Esophagus squamous epithelium (tissue), 4 donors: ENCODE data around the gene APBA2.

ENCODE experiments used
- POLR2A ChIP-seq, 4 donors: fragments of 450-650 bp; IDR thresholded peaks; one replicate each; pipeline ENCODE4 v1.6.1; 2017; ENCODE audit warnings: antibody characterized with exemption in 4 of 4, mild to moderate bottlenecking in 4 of 4, moderate library complexity in 3 of 4
- TF ChIP-seq, protein P1 (sequence below), 6 experiments: fragments of 450-650 bp in 4 of 6; fragments of 200-600 bp in 2 of 6; sonication (generic) in 2 of 6; IDR thresholded peaks; one replicate each; pipeline ENCODE4 v1.5.1; 2016 to 2019; ENCODE audit warnings: antibody characterized with exemption in 6 of 6, mild to moderate bottlenecking in 4 of 6, moderate library complexity in 4 of 6

DNA sequence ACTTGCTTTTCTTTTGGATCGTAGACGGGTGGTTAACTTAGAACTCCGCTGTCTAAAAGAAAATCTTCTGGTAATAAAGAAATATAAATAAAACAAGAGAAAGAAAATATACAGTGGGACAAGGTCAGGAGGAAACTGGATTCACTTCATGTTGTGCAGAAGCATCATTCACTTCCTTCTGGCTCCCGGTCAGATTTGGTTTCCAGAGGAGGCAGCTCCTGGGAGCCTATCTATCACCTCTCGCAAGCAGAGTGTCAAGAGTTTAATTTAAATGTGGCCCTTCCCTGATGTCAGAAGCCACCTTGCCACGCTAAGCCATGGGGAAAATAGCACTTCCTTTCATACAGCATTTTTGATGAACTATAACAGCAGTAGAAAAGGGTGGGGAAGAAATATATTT, 244.7 kb downstream of the APBA2 start:
- no peak for TF ChIP-seq POLR2A (IDR thresholded peaks at IDR 0.05)
- TF ChIP-seq, protein P1, sequence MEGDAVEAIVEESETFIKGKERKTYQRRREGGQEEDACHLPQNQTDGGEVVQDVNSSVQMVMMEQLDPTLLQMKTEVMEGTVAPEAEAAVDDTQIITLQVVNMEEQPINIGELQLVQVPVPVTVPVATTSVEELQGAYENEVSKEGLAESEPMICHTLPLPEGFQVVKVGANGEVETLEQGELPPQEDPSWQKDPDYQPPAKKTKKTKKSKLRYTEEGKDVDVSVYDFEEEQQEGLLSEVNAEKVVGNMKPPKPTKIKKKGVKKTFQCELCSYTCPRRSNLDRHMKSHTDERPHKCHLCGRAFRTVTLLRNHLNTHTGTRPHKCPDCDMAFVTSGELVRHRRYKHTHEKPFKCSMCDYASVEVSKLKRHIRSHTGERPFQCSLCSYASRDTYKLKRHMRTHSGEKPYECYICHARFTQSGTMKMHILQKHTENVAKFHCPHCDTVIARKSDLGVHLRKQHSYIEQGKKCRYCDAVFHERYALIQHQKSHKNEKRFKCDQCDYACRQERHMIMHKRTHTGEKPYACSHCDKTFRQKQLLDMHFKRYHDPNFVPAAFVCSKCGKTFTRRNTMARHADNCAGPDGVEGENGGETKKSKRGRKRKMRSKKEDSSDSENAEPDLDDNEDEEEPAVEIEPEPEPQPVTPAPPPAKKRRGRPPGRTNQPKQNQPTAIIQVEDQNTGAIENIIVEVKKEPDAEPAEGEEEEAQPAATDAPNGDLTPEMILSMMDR (IDR thresholded peaks at IDR 0.05) = no peak
